Measurements from ENCODE around the gene TMEM154. TPM values are rescaled to one million over a fixed set of nuclear protein-coding genes. Genes with fewer than 3 reads are reported as not detected.

TMEM154 gene
- total RNA-seq, 1 donor: 1.8 TPM

DNA sequence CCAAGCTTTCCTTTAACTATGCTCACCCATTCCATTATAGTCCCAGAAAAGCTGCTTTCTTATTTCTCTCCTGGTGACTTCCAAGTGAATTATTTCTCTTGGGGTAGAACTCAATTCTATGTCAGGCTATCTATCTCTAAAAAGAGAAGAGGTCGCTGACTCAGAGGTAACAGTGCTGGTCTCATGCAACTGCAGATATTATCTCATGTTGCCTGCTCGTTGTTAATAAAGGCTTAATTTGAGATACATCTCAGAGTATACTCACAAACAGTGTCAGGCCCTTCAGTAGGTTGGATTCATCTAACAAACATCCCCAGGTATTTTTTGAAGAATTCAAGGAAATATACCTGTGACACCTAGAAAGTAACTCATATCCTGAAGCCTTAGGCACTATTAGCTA, 2.7 kb downstream of the TMEM154 start:
- Histone ChIP-seq H3K27me3 (ENCODE audit: insufficient read depth, low read length) (no peaks in the 10 kb centered on the region), H3K9me3 (ENCODE audit: low read depth, low read length) (no peaks in the 10 kb centered on the region), H3K4me1 (ENCODE audit: insufficient read depth, low read length) (no peaks in the 10 kb centered on the region), H3K36me3 (ENCODE audit: insufficient read depth, low read length) (no peaks in the 10 kb centered on the region), H3K4me2 (ENCODE audit: insufficient read depth, low read length) (no peak overlapping the region), H3K4me3 (ENCODE audit: insufficient read depth, low read length) (no peak overlapping the region), H2AFZ (ENCODE audit: low read length) (no peak overlapping the region), H4K20me1 (ENCODE audit: insufficient read depth, low read length) (no peaks in the 10 kb centered on the region), H3K27ac (ENCODE audit: low read depth, low read length) (no peak overlapping the region), H3K79me2 (ENCODE audit: insufficient read depth, low read length) (no peaks in the 10 kb centered on the region)
- TF ChIP-seq, protein P1, sequence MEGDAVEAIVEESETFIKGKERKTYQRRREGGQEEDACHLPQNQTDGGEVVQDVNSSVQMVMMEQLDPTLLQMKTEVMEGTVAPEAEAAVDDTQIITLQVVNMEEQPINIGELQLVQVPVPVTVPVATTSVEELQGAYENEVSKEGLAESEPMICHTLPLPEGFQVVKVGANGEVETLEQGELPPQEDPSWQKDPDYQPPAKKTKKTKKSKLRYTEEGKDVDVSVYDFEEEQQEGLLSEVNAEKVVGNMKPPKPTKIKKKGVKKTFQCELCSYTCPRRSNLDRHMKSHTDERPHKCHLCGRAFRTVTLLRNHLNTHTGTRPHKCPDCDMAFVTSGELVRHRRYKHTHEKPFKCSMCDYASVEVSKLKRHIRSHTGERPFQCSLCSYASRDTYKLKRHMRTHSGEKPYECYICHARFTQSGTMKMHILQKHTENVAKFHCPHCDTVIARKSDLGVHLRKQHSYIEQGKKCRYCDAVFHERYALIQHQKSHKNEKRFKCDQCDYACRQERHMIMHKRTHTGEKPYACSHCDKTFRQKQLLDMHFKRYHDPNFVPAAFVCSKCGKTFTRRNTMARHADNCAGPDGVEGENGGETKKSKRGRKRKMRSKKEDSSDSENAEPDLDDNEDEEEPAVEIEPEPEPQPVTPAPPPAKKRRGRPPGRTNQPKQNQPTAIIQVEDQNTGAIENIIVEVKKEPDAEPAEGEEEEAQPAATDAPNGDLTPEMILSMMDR (IDR thresholded peaks at IDR 0.05; ENCODE audit: extremely low read depth, low read depth, low read length): no peak
- DNase-seq (ENCODE audit: insufficient read length, low spot score, missing footprints): no peak

DNA sequence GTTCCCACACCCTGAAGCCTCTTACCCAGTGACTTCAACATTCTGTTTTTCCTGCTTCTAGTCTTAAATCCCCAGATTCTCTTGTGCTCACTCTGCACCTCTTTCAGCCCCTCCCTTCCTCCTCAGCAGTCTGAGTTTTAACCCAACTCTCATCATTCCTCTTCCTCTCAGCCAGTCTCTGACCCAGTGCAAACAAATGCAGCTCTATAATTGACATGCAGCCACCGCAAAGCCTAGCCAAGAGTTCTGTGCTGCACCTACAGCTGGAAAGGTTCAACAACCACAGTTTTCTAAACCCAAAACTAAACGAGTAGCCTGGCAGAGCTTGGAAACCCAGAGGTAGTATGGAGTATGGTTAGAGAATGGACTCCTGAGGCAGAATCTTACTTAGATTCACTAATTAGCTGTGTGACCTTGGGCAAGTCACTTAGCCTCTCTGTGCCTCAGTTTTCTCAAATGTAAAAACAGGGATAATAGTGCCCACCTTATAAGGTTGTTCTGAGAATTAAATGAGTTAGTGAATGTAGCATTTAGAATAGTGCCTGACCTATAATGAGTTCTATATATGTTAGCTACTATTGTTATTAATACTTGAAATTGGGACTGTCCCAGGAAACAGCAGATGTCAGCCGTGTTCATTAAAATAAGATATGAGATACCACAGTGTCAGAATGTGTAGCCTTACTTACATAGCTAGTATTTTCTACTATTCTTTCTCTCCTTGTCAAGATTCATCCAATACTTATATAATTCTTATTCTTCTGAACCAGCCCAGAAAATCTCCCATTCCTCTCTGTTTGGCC, 3.5 kb downstream of the TMEM154 start:
- Histone ChIP-seq H3K27me3 (ENCODE audit: insufficient read depth, low read length) (no peaks in the 10 kb centered on the region), H3K4me3 (ENCODE audit: insufficient read depth, low read length) (no peak overlapping the region), H4K20me1 (ENCODE audit: insufficient read depth, low read length) (no peaks in the 10 kb centered on the region), H3K4me2 (ENCODE audit: insufficient read depth, low read length) (no peak overlapping the region), H3K4me1 (ENCODE audit: insufficient read depth, low read length) (no peaks in the 10 kb centered on the region), H3K36me3 (ENCODE audit: insufficient read depth, low read length) (no peaks in the 10 kb centered on the region), H3K9me3 (ENCODE audit: low read depth, low read length) (no peaks in the 10 kb centered on the region), H2AFZ (ENCODE audit: low read length) (no peak overlapping the region), H3K27ac (ENCODE audit: low read depth, low read length) (no peak overlapping the region), H3K79me2 (ENCODE audit: insufficient read depth, low read length) (no peaks in the 10 kb centered on the region)
- TF ChIP-seq, protein P1 (IDR thresholded peaks at IDR 0.05; ENCODE audit: extremely low read depth, low read depth, low read length): no peak
- no peak for DNase-seq (ENCODE audit: insufficient read length, low spot score, missing footprints)

DNA sequence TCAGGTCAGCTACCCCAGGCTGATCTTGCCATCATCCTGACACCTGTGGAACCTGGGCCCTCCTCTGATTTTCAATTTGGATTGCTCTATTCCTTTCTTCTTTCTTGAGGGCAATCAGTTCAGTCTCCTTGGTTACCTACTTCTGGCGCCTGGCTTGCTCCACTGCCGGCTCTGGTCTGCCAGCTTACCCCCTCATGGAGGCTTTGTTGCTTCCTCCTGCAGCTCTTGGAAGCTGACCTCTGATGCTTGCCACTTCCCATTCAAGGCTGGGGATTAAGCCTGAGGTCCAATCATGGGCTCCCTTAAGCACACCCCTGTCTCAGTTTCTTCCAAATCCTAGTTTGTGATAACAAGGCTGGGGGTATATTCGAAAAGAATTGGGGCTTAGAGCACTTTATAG, 5.4 kb downstream of the TMEM154 start:
- Histone ChIP-seq H3K4me1 (ENCODE audit: insufficient read depth, low read length) (no peaks in the 10 kb centered on the region), H3K36me3 (ENCODE audit: insufficient read depth, low read length) (no peaks in the 10 kb centered on the region), H3K27ac (ENCODE audit: low read depth, low read length) (no peak overlapping the region), H4K20me1 (ENCODE audit: insufficient read depth, low read length) (no peaks in the 10 kb centered on the region), H3K4me2 (ENCODE audit: insufficient read depth, low read length) (no peak overlapping the region), H2AFZ (ENCODE audit: low read length) (no peak overlapping the region), H3K9me3 (ENCODE audit: low read depth, low read length) (no peaks in the 10 kb centered on the region), H3K27me3 (ENCODE audit: insufficient read depth, low read length) (peaks cover 1% of the 10 kb centered on the region), H3K79me2 (ENCODE audit: insufficient read depth, low read length) (no peaks in the 10 kb centered on the region), H3K4me3 (ENCODE audit: insufficient read depth, low read length) (no peak overlapping the region)
- TF ChIP-seq, protein P1 (IDR thresholded peaks at IDR 0.05; ENCODE audit: extremely low read depth, low read depth, low read length): no peak
- DNase-seq (ENCODE audit: insufficient read length, low spot score, missing footprints): no peak

DNA sequence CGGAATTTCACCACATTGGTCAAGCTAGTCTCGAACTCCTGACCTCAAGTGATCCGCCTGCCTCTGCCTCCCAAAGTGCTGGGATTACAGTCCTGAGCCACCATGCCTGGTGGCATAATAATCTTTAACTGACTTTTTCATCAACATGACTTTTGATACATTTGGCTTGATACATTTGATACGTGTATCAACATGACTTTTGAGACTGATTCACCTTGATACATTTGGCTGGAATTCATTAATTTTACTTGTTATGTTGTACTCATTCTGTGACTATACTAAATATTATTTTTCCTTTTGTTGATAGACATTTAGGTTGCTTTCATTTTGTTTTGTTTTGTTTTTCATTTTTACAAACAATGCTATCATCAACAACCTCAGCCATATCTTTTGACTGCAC, 6.3 kb downstream of the TMEM154 start:
- Histone ChIP-seq H4K20me1 (ENCODE audit: insufficient read depth, low read length) (no peaks in the 10 kb centered on the region), H3K4me3 (ENCODE audit: insufficient read depth, low read length) (no peak overlapping the region), H2AFZ (ENCODE audit: low read length) (no peak overlapping the region), H3K9me3 (ENCODE audit: low read depth, low read length) (no peaks in the 10 kb centered on the region), H3K79me2 (ENCODE audit: insufficient read depth, low read length) (no peaks in the 10 kb centered on the region), H3K27me3 (ENCODE audit: insufficient read depth, low read length) (peaks cover 8% of the 10 kb centered on the region), H3K4me2 (ENCODE audit: insufficient read depth, low read length) (no peak overlapping the region), H3K36me3 (ENCODE audit: insufficient read depth, low read length) (no peaks in the 10 kb centered on the region), H3K4me1 (ENCODE audit: insufficient read depth, low read length) (no peaks in the 10 kb centered on the region), H3K27ac (ENCODE audit: low read depth, low read length) (no peak overlapping the region)
- no peak for DNase-seq (ENCODE audit: insufficient read length, low spot score, missing footprints)
- TF ChIP-seq, protein P1 (IDR thresholded peaks at IDR 0.05; ENCODE audit: extremely low read depth, low read depth, low read length): no peak
